GM04503 (cell line): Measurements from ENCODE around the gene GSAP.

Experiments used
- DNase-seq: peaks from one replicate; pipeline ENCODE4 v3.0.0-alpha.2; 2012; ENCODE audit warnings: low read depth

The GSAP gene

GRCh38 chr7:77282897-77283296 lies 133.3 kb downstream of the GSAP start:
- DNase-seq = no peak

DNA sequence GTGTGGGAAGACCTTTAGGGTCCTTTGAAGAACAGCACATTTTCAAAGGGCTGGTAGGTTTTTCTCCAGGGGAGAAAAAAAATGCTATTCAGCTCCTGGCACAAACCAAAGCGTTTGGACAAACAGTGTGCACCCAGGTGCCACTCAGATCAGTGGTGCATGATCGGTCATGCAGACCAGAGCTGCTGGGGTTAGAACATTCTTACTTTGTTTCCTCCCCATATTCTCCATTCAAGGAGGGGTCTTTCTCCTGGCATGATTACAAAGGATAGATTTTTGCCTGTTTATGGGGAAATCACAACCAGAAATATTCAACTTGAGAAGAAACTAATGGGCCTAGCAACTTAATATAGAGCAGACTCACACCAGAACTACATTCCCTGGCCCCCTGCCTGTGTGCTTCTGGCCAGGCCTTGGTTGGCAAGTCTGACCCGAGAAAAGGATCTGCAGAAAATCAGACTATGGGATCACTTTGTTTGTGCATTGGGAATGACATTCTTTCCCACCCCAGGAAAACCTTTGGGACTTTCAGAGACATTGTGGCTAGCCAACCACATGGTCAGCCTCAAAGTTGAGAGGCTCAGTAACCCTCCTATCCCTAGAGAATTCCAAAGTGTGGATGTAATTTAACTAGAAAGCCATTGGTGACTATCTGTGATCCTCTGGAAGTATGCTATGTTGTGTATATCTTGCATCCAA lies 134.2 kb downstream of the GSAP start:
- DNase-seq = no peak

DNA sequence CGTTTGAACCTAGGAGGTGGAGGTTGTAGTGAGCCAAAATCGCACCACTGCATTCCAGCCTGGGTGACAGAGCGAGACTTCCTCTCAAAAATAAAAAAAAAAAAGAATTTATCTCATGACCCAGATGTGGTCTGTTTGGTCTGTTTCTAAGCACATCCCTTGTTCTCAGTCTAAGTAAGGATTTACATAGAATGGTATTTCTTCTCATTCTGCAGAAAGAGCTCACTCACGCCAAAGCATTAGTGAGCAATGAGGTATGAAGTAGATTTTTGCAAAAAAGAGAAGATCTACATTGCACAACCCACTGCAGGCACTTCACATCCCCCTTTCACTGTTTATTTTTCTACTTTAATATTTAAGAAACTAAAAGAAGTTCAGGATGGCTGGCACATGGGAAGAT lies 140.0 kb downstream of the GSAP start:
- DNase-seq = no peak

- DNase-seq = peak; percentile 22
These were observed 140.5 kb downstream of the GSAP start for GRCh38 chr7:77275663-77276062.

DNA sequence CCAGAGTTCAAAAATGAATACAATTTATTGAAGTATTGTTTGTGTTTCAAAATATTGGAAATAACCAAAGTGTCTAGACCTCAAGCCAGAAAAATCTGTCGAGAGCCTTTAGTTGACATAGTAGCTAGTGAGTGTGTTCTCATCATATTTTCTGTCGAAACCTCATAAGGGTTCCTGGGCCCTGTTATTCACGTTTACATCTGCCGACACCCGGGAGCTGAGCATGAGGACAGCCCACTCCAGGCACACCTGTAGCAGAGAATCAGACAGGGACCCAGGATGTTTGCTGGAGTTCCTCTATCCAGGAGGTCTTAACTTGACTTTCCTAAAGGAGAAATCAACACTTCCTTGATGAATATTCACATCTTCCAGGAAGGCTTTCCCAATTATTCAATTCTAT lies 144.4 kb downstream of the GSAP start:
- DNase-seq = no peak

DNA sequence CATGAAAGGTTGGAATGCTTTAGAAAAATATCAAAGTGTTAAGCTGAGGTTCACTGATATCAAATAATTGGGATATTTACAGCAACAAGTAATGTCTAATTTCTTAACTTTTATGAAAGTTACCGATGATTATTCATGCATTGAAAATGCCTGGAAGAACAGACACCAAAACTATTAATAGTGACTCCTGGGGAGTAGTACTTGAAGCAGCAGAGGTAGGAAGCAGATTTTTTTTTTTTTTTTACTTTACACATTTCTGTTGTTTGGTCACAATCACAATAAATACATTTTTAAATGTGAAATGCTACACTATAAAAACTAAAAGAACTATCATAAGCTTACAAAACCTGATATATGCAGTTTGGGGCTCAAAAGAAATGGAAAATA lies 146.1 kb downstream of the GSAP start:
- no peak for DNase-seq

DNA sequence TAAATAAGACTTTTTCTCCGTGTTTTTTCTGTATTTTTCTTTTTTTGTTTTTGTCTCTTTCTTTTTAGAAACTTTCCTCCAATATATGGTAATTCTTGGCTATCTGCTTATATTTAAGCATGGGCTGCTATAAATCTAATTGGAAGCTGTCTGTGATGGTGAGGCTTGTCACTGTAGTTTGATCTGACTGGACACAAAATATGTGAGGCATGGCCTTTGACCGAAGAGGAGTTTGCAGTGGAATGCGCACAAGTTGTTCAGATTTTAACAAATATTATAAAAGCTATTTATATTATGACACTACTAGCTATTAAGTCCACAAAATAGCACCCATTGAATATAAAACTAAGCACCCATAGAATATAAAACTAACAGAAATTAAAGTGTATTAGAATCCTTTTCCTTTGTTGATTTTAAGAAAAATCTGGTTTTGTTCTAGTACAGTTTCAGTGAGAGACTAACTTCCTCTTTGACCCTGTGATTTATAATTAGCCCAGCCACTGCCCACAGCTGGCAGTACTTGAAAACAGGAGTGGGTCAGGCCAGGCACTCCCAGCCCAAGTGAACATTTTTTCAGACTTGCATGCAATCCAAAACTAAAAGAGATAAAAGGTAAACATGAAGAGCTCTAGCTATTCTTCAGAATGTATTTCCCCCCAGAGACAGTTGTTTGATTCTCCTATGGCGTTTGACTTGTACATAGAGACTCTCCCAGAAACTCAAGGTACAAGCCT lies 146.6 kb downstream of the GSAP start:
- DNase-seq = no peak

DNA sequence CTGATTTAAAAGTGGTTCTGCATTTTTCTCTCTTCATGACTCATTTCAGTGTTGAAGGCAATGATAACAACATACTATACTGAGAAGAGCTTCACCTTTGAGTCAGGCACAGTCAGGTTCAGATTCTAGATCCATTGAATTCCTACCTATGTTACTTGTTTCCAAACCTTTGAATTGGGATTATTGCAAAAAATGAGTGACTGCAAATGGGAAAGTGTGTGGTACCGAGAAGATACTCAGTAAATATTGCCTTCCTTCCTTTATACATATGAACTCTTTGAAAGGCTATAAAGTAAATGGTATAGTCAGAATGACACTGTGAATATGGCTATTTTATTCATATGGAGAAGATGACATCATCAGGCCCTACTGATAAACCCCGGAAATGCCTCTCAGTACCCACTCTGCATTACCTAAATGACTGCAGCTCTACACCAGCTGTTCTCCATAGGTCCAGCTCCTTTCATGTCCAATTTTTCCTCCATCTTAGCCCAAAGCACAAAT lies 149.8 kb downstream of the GSAP start:
- DNase-seq = no peak

DNA sequence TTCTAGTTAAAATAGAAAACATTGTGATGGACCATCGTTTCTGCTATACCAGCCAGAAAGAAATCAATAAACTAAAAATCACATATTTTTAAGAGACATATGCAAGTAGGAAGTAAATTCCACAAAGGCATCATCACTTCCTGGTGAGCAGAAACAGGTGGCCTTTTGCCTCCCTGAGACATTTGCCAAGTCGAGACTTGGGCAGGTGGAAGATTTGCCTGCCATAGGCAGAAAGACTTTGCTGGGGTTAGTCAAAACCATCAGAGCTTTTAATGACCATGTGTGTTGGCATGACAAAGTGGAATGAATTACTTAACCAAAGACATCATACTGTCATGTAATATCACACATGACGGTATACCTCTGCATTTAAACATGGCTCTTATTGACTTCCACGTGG lies 150.5 kb downstream of the GSAP start:
- DNase-seq = no peak

GRCh38 chr7:77262316-77262715 lies 153.8 kb downstream of the GSAP start:
- DNase-seq = no peak
